Measurements from ENCODE around the gene GNA14.

GRCh38 chr9:77403239-77403638 is 244.9 kb downstream of the GNA14 start:
- TF ChIP-seq CTCF (conservative IDR thresholded peaks at IDR 0.05 in 1 of 2, IDR thresholded peaks at IDR 0.05 in 1 of 2; ENCODE audit: extremely low read depth in 1 of 2, insufficient read depth in 1 of 2, low read depth in 1 of 2, low read length in 2 of 2) (no peak), EZH2 (IDR thresholded peaks at IDR 0.05; ENCODE audit: borderline replicate concordance, low read length) (no peak)
